OCI-LY7 (cell line): Measurements from ENCODE around the gene SPAG16. TPM values are rescaled to one million over a fixed set of nuclear protein-coding genes. Genes with fewer than 3 reads are reported as not detected.

Source experiments
- BruUV-seq: library from RNA; stranded (reverse); fragments of 400-500 nt; replicated peaks from 2 replicates; lab custom pipeline; 2021; lab: Mats Ljungman, UMichigan
- CTCF ChIA-PET: fragments of 300-600 bp; sonication (Branson Sonifier 250); formaldehyde crosslinking; loops from one replicate; lab custom pipeline; 2022; ENCODE audit warnings: antibody characterized with exemption; ENCODE audit not compliant: unreplicated experiment; lab: Charles Lee
- POLR2A ChIA-PET: fragments of 300-600 bp; sonication (Branson Sonifier 250); formaldehyde crosslinking; loops from one replicate; lab custom pipeline; 2022; ENCODE audit warnings: antibody characterized with exemption; lab: Charles Lee
- DNase-seq: peaks from one replicate; pipeline ENCODE4 v3.0.0-alpha.2; 2015; ENCODE audit warnings: low spot score
- H2AFZ ChIP-seq: fragments of 200-600 bp; sonication (generic), shearing (Covaris generic); 2 replicates; pipeline ENCODE4 v1.6.1; 2014; ENCODE audit warnings: mild to moderate bottlenecking, antibody characterized with exemption, low read length, moderate library complexity
- H3K27ac ChIP-seq: fragments of 200-600 bp; sonication (generic); 2 replicates; pipeline ENCODE4 v1.5.1; 2014; ENCODE audit warnings: mixed run types, low read depth, mild to moderate bottlenecking, moderate library complexity, low read length, inconsistent platforms; ENCODE audit not compliant: poor library complexity, severe bottlenecking
- H3K36me3 ChIP-seq: fragments of 200-600 bp; sonication (generic); 2 replicates; pipeline ENCODE4 v1.6.1; 2014; ENCODE audit warnings: mild to moderate bottlenecking, antibody characterized with exemption, low read length, moderate library complexity, mixed read lengths; ENCODE audit not compliant: insufficient read depth
- H3K4me1 ChIP-seq: fragments of 200-600 bp; sonication (generic); 2 replicates; pipeline ENCODE4 v1.5.1; 2014; ENCODE audit warnings: mild to moderate bottlenecking, low read length; ENCODE audit not compliant: insufficient read depth, poor library complexity, severe bottlenecking
- H3K4me2 ChIP-seq: fragments of 200-600 bp; sonication (generic); 2 replicates; pipeline ENCODE4 v1.6.1; 2014; ENCODE audit warnings: mild to moderate bottlenecking, low read length
- H3K4me3 ChIP-seq: fragments of 200-600 bp; sonication (generic); 2 replicates; pipeline ENCODE4 v1.5.1; 2014; ENCODE audit warnings: mild to moderate bottlenecking, low read depth, low read length; ENCODE audit not compliant: poor library complexity, severe bottlenecking
- H3K79me2 ChIP-seq: fragments of 200-600 bp; sonication (generic); 2 replicates; pipeline ENCODE4 v1.6.1; 2016; ENCODE audit warnings: low read depth, mild to moderate bottlenecking, low read length, moderate library complexity, mixed read lengths; ENCODE audit not compliant: insufficient read depth
- H3K9me2 ChIP-seq: fragments of 200-600 bp; sonication (generic); 2 replicates; pipeline ENCODE4 v1.6.1; 2016; ENCODE audit warnings: mild to moderate bottlenecking, low read length, mixed read lengths; ENCODE audit not compliant: insufficient read depth
- H3K9me3 ChIP-seq: fragments of 200-600 bp; sonication (generic); 2 replicates; pipeline ENCODE4 v1.6.1; 2014; ENCODE audit warnings: mild to moderate bottlenecking, mixed run types, low read length, mixed read lengths
- H4K20me1 ChIP-seq: fragments of 200-600 bp; sonication (generic); 2 replicates; pipeline ENCODE4 v1.6.1; 2014; ENCODE audit warnings: mild to moderate bottlenecking, antibody characterized with exemption, low read length, moderate library complexity, mixed read lengths; ENCODE audit not compliant: insufficient read depth
- CTCF ChIP-seq: fragments of 200-600 bp; sonication (generic); conservative IDR thresholded peaks from 2 replicates; pipeline ENCODE4 v1.5.1; 2014; ENCODE audit warnings: mild to moderate bottlenecking, antibody characterized with exemption, low read length, moderate library complexity, mixed read lengths
- EZH2phosphoT487 ChIP-seq: fragments of 200-600 bp; sonication (generic); IDR thresholded peaks from 2 replicates; pipeline ENCODE4 v1.6.1; 2018; ENCODE audit warnings: low read depth, borderline replicate concordance, mild to moderate bottlenecking, mixed run types, antibody characterized with exemption, low read length, moderate library complexity, mixed read lengths
- intact Hi-C: fragments of 100-400 bp; cut with micrococcal nuclease; formaldehyde crosslinking; loops from one replicate; pipeline ENCODE4 v1.10.0; 2022; ENCODE audit not compliant: unreplicated experiment
- total RNA-seq, 2 experiments: library from RNA; depleted of rRNA in 1 of 2; stranded (reverse); fragments of >200 nt in 1 of 2; shearing (Covaris generic) in 1 of 2; gene quantifications; 2 replicates each; pipeline ENCODE4 v1.2.3, GENCODE V29; 2014 to 2022

SPAG16 gene
- total RNA-seq, 2 experiments from 2014 or later = 22.1 to 24.2 TPM

DNA sequence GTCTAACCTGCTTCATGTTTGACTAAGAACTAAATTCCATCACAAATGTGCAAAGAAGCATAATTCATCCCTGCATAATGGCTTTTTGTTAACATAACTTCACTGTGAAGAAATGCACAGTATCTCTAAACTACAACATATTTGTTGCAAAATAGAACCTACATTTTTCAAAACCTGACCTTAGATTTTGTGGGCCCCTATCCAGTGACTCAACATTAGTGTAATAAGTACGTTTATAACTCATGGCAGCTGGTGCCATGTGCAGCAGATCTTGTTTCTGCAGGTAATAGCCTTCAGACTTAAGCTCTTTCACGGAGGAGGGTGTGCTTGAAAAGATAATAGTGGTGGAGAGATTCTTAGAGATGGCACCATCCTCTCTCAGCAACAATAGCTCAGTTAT lies 1098.0 kb downstream of the SPAG16 start:
- ChIA-PET CTCF (no interaction called here), POLR2A (no interaction called here)
- BruUV-seq = no TSS peak
- Histone ChIP-seq H3K4me1 (no peaks in the 10 kb centered on the region), H3K9me2 (no peaks in the 10 kb centered on the region), H3K4me3 (no peak overlapping the region), H3K27ac (no peak overlapping the region), H3K36me3 (no peaks in the 10 kb centered on the region), H3K79me2 (no peaks in the 10 kb centered on the region), H3K9me3 (no peaks in the 10 kb centered on the region), H2AFZ (no peak overlapping the region), H4K20me1 (no peaks in the 10 kb centered on the region), H3K4me2 (no peak overlapping the region)
- no peak for DNase-seq
- TF ChIP-seq EZH2phosphoT487 (no peak), CTCF (no peak)
- intact Hi-C loops = no loop called here

DNA sequence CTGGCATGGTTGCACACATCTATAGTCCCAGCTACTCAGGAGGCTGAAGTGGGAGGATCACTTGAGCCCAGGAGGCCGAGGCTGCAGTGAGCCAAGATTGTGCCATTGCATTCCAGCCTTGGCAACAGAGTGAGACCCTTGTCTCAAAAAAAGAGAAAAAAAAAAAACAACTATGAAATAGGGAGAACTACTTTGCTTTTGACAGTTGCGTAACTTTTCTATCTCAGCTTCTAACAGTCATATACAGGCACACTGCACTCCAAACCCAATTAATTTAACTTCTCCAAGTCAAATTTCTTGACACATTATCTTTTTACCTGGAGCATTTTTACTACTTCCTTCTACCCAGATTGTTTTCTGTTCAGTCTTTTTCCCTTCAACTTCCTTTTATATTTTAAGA lies 1102.5 kb downstream of the SPAG16 start:
- no peaks in the 10 kb centered on the region for H3K36me3 ChIP-seq
- no peak overlapping the region for H3K4me3 ChIP-seq
- POLR2A ChIA-PET = no interaction called here
- H4K20me1 ChIP-seq = no peaks in the 10 kb centered on the region
- TF ChIP-seq EZH2phosphoT487 (no peak), CTCF (no peak)
- CTCF ChIA-PET = no interaction called here
- H3K9me3 ChIP-seq = no peaks in the 10 kb centered on the region
- H3K79me2 ChIP-seq = no peaks in the 10 kb centered on the region
- no peaks in the 10 kb centered on the region for H3K9me2 ChIP-seq
- H3K4me2 ChIP-seq = no peak overlapping the region
- H2AFZ ChIP-seq = no peak overlapping the region
- H3K27ac ChIP-seq = no peak overlapping the region
- intact Hi-C loops = no loop called here
- BruUV-seq = no TSS peak
- no peak for DNase-seq
- no peaks in the 10 kb centered on the region for H3K4me1 ChIP-seq

GRCh38 chr2:214389334-214389733 lies 1105.1 kb downstream of the SPAG16 start:
- DNase-seq = no peak
- POLR2A ChIA-PET = interaction anchor here (0.7 kb wide), 1 partner anchor 63 kb away, joined by 4 read pairs; no protein-coding TSS in a partner anchor
- no peak for TF ChIP-seq EZH2phosphoT487

More at GRCh38 chr2:214389334-214389733, 1105.1 kb downstream of the SPAG16 start:
- CTCF ChIA-PET = no interaction called here
- Histone ChIP-seq H3K36me3 (no peaks in the 10 kb centered on the region), H3K4me1 (no peaks in the 10 kb centered on the region), H4K20me1 (no peaks in the 10 kb centered on the region), H3K79me2 (no peaks in the 10 kb centered on the region), H3K27ac (no peak overlapping the region), H3K9me3 (no peaks in the 10 kb centered on the region), H2AFZ (no peak overlapping the region), H3K4me2 (no peak overlapping the region), H3K4me3 (no peak overlapping the region), H3K9me2 (no peaks in the 10 kb centered on the region)
- intact Hi-C loops = no loop called here
- BruUV-seq = no TSS peak
